Stimulated activated CD4-positive, alpha-beta T cell treated with anti-CD3 and anti-CD28 coated beads, Interleukin-12 subunit alpha, Interleukin-12 subunit beta, amount 100 ng/mL, for 48 hours (primary cell): ENCODE measurements around the gene KSR1.
A peak's percentile ranks its signal among the peaks of the same experiment; 100 is the strongest.
"Not testable (repeated sequence)": the region's sequence is repeated elsewhere in the genome, so short reads cannot be mapped to it uniquely, and the experiment has no call there.

Experiments used
- DNase-seq, 3 donors: peaks; one replicate each; pipeline ENCODE4 v3.0.0-alpha.2; 2020; ENCODE audit warnings: low read depth in 2 of 3, low spot score in 1 of 3

KSR1 gene

GRCh38 chr17:27455914-27456680 lies at the start of gene KSR1:
KSR1 (plus strand) TSS chr17:27456448; CDS start chr17:27456644, 196 bp downstream.
- peak; percentile 64 to 77 (median 65) for DNase-seq

- no peak for DNase-seq
These were observed 48.1 kb upstream of the KSR1 start for GRCh38 chr17:27407916-27408864.

- DNase-seq = no peak
These were observed 47.4 kb upstream of the KSR1 start for GRCh38 chr17:27408891-27409290.

DNA sequence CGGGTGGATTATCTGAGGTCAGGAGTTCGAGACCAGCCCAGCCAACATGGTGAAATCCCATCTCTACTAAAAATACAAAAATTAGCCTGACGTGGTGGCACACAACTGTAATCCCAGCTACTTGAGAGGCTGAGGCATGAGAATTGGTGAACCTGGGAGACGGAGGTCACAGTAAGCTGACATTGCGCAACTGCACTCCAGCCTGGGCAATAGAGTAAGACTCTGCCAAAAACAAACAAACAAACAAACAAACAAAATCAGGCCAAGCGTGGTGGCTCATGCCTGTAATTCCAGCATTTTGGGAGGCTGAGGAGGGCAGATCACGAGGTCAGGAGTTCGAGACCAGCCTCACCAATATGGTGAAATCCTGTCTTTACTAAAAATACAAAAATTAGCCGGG lies 44.1 kb upstream of the KSR1 start:
- not testable (repeated sequence) for DNase-seq

- DNase-seq = no peak
These were observed 42.9 kb upstream of the KSR1 start for GRCh38 chr17:27413315-27413714.

DNA sequence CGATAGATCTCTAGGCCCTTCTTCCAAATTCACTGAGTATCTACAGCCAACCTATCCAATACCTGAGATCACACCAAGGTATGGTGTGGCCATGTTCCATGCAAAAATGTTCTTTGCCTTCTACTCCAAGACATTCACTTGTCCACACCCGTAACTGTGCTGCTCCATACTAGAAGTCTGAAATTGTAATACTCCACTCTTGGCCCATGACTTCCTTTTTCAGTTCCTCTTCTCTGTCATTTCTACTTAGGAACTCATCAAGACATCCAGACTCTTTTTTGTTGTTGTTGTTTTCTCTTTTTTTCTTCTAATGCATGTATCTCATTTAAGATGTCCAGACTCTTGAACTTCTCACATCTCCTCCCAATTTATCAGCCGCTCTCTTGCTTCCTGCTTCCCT lies 42.5 kb upstream of the KSR1 start:
- DNase-seq = no peak

DNA sequence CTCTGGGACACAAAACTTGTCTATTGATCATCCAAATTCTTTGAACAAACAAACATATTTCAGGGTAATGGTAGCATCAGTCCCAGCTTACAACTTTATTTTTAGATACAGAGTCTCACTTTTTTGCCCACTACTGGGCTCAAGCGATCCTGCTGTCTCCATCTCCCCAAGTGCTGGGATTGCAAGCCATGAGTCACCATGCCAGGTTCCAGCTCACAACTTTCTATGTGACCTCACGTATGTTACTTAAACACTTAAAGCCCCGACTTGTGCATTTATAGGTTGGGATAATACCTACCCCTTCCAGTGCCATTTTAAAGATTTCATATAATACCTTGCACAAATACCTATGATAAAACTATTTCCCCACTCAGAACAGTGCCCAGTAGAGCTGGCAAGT lies 42.0 kb upstream of the KSR1 start:
- no peak for DNase-seq

GRCh38 chr17:27414694-27415093 lies 41.6 kb upstream of the KSR1 start:
- DNase-seq = no peak

DNA sequence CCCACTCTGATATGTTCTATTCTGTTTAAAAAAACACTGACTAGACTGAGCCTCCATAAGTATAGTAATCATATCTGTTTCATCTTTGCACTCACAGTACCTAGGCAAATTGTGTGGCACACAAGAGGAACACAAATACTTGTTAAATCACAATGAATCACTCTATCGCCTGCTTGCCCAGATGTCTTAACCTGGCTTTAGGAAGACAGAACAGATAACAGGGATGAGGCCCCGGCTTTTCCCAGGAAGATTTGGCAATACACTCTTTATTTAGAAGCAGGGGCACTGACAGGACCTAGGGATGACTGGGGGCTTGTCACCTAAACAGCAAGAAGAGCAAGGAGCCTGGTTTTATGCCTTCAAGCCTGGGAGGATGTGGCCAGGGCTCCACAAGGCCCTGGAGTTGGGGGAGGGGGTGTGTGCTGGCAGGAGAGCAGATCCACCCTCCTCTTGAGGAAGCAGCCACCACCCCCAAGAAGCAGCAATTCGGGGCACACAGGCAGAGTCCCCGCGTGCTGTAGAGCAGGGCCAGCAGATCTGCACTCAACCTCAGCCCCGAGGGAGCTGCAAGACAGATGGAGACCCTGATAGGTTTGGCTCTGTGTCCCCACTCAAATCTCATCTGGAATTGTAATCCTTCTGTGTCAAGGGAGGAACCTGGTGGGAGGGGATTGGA lies 41.0 kb upstream of the KSR1 start:
- DNase-seq = no peak

- no peak for DNase-seq
These were observed 38.5 kb upstream of the KSR1 start for GRCh38 chr17:27417596-27418365.

GRCh38 chr17:27418366-27418615 lies 38.0 kb upstream of the KSR1 start:
- no peak for DNase-seq

GRCh38 chr17:27419156-27419555 lies 37.1 kb upstream of the KSR1 start:
- DNase-seq = no peak

DNA sequence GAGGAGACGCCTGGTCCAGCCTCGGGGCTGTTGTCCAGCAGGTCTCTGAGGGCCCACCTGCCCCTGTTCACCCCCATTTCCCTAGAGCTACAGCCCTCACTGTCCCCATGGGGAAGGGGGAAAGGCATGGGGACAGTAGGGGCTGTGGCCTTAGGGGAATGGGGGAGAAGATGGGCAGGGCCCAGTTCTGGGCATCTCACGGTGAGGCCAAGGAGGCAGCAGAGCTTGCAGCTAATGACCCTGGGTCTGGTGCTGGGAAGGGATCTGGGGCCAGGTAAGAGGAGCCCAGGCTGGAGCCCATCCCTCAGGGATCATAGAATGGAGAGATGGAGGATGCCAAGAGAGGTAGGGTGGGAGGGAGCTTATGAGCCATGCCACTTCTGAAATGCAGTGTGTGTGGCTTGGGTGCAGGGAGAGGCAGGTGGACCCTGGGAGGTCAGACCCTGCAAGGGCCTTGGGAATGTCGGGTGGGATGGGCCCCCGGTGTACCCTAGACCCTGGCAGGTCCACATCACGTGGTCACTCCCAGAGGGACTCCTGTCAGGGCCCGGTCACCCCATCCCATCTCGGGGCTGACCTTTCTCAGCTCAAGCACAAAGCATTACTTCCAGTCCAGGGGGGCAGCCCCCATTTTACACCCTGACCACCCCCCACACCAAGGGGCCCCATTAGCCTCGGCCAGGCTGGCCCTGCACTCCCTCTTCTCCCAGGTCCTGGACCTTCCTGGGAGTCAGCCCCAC lies 35.9 kb upstream of the KSR1 start:
- DNase-seq = no peak

GRCh38 chr17:27421111-27421510 lies 35.1 kb upstream of the KSR1 start:
- no peak for DNase-seq

DNA sequence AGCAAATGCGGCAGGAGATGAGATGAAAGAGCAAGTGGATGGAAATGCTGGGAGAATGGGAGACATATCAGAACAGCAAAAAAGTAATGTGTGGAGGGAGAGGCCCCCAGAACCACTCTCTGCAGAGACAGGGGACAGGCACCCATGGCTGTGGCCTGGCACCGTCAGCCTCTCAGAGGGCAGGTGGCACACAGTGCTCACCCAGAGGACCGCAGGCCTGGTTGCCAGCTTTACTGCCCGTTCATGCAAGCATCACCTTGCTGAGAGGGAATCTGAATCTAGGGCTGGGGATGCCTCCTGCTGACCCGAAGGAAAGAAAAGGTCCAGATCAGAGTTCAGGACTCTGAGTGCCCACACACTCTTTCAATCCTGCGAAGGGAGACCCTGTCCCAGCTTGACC lies 34.6 kb upstream of the KSR1 start:
- not testable (repeated sequence) for DNase-seq

DNA sequence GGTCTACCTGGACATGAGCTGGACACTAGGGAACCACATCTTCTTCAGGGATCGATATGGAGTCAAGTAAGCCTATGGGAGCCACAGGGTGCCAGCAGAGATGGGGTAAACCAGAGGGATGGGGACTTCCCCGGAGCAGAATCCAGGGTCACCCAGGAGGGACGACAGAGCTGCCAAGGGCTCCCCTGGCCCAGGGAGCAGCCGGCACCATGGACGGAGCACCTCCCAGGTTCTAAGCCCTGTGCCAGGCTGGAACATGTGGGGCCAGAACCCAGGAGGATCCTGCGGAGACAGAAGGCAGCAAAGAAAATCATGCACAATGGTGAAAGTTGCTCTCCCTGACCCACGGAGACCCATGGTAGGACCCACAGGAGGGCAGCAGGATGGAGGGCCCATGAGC lies 33.6 kb upstream of the KSR1 start:
- no peak for DNase-seq

DNA sequence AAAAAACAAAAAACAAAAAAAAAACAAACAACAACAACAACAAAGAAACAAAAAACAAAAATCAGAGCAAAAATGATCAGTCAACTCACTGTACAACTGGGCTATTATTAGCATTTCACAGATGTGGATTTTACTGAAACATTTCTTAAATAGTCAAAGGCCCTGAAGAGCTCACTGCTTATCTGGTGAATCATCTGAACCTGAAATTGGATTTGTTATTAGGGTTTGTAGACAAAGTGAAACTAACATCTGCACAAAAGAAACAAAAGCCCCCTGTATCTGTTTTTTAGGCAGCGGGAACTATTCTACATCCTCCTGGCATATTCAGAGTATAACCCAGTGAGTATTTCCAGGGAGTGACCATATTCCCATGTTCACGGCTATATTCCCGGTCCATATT lies 32.6 kb upstream of the KSR1 start:
- no peak for DNase-seq

DNA sequence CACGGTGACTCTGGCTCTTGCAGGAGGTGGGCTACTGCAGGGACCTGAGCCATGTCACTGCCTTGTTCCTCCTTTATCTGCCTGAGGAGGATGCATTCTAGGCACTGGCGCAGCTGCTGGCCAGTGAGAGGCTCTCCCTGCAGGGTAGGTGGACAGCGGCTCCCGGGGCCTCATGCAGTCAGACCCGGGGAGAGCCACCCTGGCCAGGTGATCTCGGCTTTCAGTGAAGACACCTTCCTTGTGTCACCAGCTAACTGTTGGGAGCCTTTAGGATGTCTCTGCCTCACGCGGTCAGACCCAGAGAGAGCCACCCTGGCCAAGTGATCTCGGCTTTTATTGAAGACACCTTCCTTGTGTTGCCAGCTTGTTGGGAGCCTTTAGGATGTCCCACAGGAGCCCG lies 31.7 kb upstream of the KSR1 start:
- DNase-seq = no peak

GRCh38 chr17:27424941-27425340 lies 31.3 kb upstream of the KSR1 start:
- DNase-seq = no peak

- DNase-seq = not testable (repeated sequence)
These were observed 30.7 kb upstream of the KSR1 start for GRCh38 chr17:27425571-27425970.
